IPS DF 6.9 (cell line): ENCODE results near the gene HSD11B1L.
"Not testable (repeated sequence)": the region's sequence is repeated elsewhere in the genome, so short reads cannot be mapped to it uniquely, and the experiment has no call there.

Experiments
- DNase-seq: peaks from one replicate; pipeline ENCODE4 v3.0.0-alpha.2; 2013; ENCODE audit warnings: low read depth, low spot score
- H3K27ac ChIP-seq: one replicate; pipeline ENCODE4 v1.5.1; 2013; ENCODE audit warnings: low read length, control low read depth
- H3K27me3 ChIP-seq: 2 replicates; pipeline ENCODE4 v1.6.1; 2013; ENCODE audit warnings: mild to moderate bottlenecking, low read length; ENCODE audit not compliant: control insufficient read depth, insufficient read depth
- H3K36me3 ChIP-seq: 2 replicates; pipeline ENCODE4 v1.6.1; 2013; ENCODE audit warnings: low read length; ENCODE audit not compliant: control insufficient read depth, insufficient read depth
- H3K4me1 ChIP-seq: 2 replicates; pipeline ENCODE4 v1.6.1; 2013; ENCODE audit warnings: low read length; ENCODE audit not compliant: control insufficient read depth, insufficient read depth
- H3K4me3 ChIP-seq: 2 replicates; pipeline ENCODE4 v1.5.1; 2013; ENCODE audit warnings: mild to moderate bottlenecking, low read length
- H3K9me3 ChIP-seq: 2 replicates; pipeline ENCODE4 v1.6.1; 2013; ENCODE audit warnings: low read length, inconsistent platforms; ENCODE audit not compliant: control insufficient read depth, insufficient read depth
- WGBS: extraction: QIAGEN DNeasy Blood & Tissue Kit; methylation state at CpG from one replicate; pipeline ENCODE4 v1.1.7; 2013; ENCODE audit warnings: mixed read lengths, missing lambda C conversion rate; ENCODE audit not compliant: insufficient read length, insufficient coverage; 5-methylcytosine and 5-hydroxymethylcytosine counted together

HSD11B1L gene

DNA sequence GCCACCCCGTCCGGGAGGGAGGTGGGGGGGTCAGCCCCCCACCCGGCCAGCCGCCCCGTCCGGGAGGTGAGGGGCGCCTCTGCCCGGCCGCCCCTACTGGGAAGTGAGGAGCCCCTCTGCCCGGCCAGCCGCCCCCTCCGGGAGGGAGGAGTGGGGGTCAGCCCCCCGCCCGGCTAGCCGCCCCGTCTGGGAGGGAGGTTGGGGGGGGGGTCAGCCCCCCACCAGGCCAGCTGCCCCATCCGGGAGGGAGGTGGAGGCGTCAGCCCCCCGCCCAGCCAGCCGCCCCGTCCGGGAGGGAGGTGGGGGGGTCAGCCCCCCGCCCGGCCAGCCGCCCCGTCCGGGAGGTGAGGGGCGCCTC, 21.2 kb downstream of the HSD11B1L start:
- no CpG with 5 or more reads among the region's 28 CpGs for WGBS
- not testable (repeated sequence) for H3K27me3 ChIP-seq, H3K4me1 ChIP-seq, DNase-seq, H3K27ac ChIP-seq, H3K9me3 ChIP-seq, H3K4me3 ChIP-seq
- H3K36me3 ChIP-seq = peaks cover 52% of the 10 kb centered on the region

DNA sequence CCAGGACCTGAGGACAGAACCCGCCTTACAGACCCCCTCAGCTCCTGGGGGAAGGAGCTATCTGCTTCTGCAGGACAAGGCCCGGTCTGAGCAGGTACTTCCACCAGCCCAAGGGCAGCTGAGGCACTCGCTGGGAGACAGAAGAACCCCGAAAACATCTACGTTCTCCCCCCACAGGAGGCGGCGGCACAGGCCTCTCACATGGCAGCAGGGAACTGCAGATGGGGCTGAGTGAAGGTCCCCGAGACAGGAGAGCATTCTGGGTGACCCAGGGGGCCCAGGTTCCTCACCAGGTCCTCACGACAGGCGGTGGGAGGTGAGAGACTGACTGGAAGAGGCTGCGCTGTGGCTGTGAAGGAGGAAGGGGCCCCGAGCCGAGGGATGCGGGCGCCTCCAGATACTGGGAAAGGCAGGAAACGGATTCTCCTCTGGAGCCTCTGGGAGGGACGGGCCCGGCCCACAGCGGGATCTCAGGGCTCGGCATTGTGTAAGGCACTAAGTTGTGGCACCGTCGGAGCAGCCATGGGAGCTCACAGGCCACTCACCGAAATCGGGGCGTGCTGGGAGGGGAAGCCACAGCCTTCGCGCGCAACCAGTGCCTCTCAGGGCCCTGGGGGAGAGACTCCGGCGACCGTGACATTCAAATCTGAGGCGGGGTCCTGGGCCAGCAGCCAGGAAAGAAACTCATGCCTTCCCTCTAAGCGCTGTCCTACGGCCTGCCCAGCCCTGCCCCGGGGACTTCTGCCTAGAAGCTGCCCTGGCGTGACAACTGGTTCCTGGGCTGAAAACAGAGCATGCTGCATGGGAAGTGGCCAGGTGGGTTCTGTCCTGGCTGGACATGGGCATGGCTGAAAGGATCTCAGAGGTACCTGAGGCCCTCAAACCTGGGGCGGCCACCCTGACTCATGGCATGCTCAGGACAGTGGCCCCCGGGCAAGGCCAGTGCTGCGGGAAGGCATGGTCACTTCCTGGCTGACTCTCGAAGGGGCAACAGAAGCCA, 23.3 kb downstream of the HSD11B1L start:
- no CpG with 5 or more reads among the region's 40 CpGs for WGBS
- H3K36me3 ChIP-seq = peaks cover 59% of the 10 kb centered on the region
- no peak overlapping the region for H3K4me3 ChIP-seq
- no peaks in the 10 kb centered on the region for H3K9me3 ChIP-seq
- DNase-seq = no peak
- H3K4me1 ChIP-seq = no peaks in the 10 kb centered on the region
- no peak overlapping the region for H3K27ac ChIP-seq
- no peaks in the 10 kb centered on the region for H3K27me3 ChIP-seq

DNA sequence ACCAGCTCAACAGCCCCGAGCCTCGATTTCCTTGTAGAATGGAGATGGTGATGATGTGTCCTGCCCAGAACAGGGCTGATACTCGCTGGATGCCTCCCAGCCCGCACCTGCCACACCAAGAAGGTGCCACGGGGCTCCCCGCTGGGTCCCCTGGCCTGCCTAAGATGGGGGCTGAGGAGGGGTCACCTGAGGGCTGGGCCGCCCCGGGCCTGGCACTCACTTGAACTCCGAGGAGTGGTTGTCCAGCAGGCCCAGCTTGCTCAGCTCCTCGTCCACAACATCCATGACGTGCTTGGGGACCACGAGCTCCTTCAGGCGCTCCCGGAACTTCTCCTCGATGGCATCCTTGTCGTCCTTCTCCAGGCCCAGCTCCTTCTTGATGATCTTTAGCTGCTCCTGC, 24.7 kb downstream of the HSD11B1L start:
- DNase-seq = no peak
- H3K4me3 ChIP-seq = no peak overlapping the region
- no CpG with 5 or more reads among the region's 16 CpGs for WGBS
- H3K27ac ChIP-seq = no peak overlapping the region
- no peaks in the 10 kb centered on the region for H3K9me3 ChIP-seq
- H3K4me1 ChIP-seq = no peaks in the 10 kb centered on the region
- H3K27me3 ChIP-seq = no peaks in the 10 kb centered on the region
- peaks cover 60% of the 10 kb centered on the region for H3K36me3 ChIP-seq

DNA sequence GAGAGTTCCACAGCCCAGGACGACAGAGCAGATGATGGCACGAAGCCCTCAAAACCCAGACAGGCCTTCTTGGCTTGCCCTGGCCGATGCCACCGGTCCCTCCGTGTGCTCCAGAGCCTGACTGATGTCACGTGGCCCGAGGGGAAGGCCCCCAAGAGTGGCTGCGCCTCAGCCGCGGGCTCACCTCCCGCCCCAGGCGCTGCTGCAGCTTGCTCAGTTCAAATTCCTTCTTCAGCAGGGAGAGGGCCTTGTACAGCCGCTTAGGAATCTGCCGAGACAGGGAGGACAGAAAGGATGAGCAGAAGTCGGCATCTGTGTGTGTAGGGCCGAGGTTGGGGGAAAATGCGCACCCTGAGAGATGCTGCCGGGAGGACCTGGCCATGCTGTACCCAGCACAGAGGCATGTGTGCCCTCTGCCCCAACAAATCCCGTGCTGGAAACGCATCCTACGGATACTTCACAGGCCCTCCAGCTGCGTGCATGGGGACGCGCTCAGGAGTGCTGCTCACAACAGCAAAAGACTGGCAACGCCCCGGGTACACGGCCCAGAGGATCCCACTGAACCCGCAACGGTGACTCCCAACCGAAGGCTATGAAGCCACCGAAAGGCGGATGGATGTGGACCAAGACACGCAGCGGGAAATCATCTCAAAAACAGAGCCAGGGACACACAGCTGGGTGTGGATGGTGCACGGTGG, 26.2 kb downstream of the HSD11B1L start:
- Histone ChIP-seq H3K36me3 (peaks cover 67% of the 10 kb centered on the region), H3K27ac (no peak overlapping the region), H3K4me3 (no peak overlapping the region), H3K9me3 (no peaks in the 10 kb centered on the region), H3K27me3 (no peaks in the 10 kb centered on the region), H3K4me1 (no peaks in the 10 kb centered on the region)
- WGBS = no CpG with 5 or more reads among the region's 35 CpGs
- no peak for DNase-seq

DNA sequence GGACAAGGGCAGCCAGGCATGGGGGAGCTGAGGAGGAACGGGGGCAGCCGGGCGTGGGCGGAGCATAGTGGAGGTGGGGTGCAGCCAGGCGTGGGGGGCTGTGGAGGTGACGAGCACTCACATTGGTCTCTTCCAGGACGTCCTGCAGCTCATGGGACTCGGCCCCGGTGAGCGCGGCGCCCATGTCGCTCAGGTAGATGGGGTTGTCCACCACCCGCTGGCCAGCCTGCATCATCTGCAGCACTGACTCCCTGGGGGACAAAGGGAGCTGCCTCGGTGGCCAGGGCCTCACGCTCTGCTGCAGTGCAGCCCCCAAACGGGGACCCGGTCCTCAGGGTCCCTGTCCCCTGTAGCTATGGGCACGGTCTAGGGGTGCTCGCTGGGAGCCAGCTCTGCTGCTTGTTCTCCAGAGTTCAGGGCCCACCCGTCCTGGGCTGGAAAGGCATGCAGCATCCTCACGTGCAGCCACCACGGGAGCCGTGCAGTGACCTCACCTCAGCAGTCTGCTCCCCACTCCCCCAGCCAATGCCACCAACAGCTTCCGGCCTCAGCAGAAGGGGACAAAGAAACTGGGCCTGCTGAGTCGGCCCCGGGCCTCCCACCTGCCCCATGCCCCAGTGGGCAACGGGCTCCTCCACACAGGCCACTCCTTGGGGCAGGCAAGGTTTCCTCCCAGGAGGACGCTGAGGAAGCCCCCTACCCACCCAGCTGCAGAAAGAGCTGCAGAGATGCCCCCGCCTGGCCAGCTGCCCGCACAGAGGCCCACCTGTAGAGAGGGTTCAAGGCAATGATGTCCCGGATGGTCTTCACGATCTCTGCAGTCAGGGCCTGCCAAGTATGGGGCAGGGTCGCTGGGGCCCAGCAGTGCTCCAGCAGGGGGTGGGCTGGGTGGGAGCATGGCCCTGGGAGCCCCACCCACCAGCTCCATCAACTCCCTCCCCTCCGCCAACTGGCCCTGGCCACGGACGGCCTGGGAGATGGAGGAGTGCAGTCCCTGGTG, 27.0 kb downstream of the HSD11B1L start:
- H3K4me3 ChIP-seq = no peak overlapping the region
- peaks cover 74% of the 10 kb centered on the region for H3K36me3 ChIP-seq
- H3K9me3 ChIP-seq = no peaks in the 10 kb centered on the region
- no peak overlapping the region for H3K27ac ChIP-seq
- no CpG with 5 or more reads among the region's 37 CpGs for WGBS
- H3K27me3 ChIP-seq = no peaks in the 10 kb centered on the region
- no peak for DNase-seq
- no peaks in the 10 kb centered on the region for H3K4me1 ChIP-seq

DNA sequence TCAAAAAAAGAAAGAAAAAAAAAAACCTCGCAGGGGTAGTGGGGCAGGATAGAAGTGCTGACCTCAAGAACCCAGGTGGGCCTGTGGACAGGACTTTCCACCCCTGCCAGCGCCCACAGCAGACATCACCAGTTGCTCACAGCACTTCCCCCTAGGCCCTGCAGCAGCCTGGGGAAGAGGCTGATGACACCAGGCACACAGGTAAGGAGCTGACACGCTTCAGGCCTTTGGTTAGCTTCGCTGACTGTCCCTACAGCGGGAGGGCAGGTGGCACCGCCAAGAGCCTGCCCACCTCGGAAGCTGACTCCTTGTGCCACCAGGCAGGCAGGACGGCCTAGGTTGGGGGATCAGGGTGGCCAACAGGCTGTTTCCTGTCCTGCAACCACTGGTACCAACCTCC, 30.2 kb downstream of the HSD11B1L start:
- WGBS = no CpG with 5 or more reads among the region's 8 CpGs
- Histone ChIP-seq H3K4me3 (no peak overlapping the region), H3K27me3 (no peaks in the 10 kb centered on the region), H3K4me1 (no peaks in the 10 kb centered on the region), H3K36me3 (peaks cover 57% of the 10 kb centered on the region), H3K9me3 (no peaks in the 10 kb centered on the region), H3K27ac (no peak overlapping the region)
- DNase-seq = no peak

DNA sequence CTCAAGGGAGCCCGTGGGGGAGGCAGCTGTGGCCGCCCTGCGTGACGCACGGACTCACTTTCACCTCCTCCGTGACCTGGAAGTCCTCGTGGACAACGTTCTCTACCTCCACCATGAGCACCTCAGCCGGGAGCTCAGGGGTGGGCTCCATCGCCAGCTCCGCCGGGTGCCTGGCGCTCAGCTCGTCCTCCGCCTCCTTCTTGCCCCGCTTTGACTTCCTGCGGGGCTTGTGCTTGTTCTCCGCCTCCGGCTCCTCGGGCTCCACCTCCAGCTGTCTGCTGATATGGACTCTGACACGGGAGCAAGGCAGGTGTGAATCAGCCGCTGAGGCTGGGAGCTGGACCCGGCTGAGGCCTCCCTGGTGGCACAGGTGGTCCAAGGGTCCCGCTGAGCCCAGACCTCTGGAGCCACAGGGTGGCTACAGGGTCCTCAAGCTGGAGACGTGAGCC, 30.9 kb downstream of the HSD11B1L start:
- Histone ChIP-seq H3K27ac (no peak overlapping the region), H3K27me3 (no peaks in the 10 kb centered on the region), H3K36me3 (peaks cover 53% of the 10 kb centered on the region), H3K9me3 (no peaks in the 10 kb centered on the region), H3K4me3 (no peak overlapping the region; the same call in 1 of the 2 replicates), H3K4me1 (no peaks in the 10 kb centered on the region)
- WGBS = no CpG with 5 or more reads among the region's 25 CpGs
- DNase-seq = no peak

DNA sequence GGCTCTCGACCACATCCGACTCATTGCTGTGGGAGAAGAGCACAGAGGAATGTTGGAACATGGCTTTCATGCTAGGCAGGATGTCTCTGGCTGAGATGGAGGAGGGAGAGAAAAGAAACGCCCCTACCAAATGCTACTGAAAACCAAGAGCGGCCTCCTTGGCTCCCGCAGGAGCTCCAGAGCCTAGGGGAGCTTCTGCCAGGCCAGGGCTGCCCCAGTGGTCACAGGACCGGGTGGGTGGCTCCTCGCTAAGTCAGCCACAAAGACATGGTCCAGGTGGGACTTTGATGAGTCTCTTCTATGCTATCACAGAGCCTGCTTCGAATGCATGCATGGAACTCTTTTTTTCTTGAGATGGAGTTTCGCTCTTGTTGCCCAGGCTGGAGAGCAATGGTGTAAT, 32.4 kb downstream of the HSD11B1L start:
- Histone ChIP-seq H3K36me3 (peaks cover 38% of the 10 kb centered on the region), H3K9me3 (no peaks in the 10 kb centered on the region), H3K27ac (no peak overlapping the region), H3K4me3 (no peak overlapping the region), H3K27me3 (no peaks in the 10 kb centered on the region), H3K4me1 (no peaks in the 10 kb centered on the region)
- DNase-seq = no peak
- no CpG with 5 or more reads among the region's 9 CpGs for WGBS

DNA sequence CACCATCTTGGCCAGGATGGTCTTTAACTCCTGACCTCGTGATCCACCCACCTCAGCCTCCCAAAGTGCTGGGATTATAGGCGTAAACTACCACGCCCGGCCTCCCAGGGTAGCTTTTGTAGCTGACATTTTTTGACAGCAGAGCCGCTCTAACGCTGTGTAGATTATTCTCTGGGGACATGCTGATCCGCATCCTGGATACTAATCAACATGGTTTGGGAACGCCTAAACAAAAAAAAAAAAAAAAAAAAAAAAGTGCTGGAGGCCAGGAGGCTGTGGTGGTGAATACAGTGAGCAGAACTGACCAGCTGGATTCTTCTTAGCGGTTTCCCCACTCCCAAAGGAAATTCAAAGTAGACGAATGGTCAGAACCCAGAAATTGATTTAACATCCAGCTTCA, 34.0 kb downstream of the HSD11B1L start:
- Histone ChIP-seq H3K27ac (no peak overlapping the region), H3K4me1 (no peaks in the 10 kb centered on the region), H3K9me3 (no peaks in the 10 kb centered on the region), H3K27me3 (no peaks in the 10 kb centered on the region), H3K4me3 (no peak overlapping the region), H3K36me3 (peaks cover 33% of the 10 kb centered on the region)
- WGBS = no CpG with 5 or more reads among the region's 10 CpGs
- no peak for DNase-seq
